ENCODE measurements around the gene DDX55. TPM values are rescaled to one million over a fixed set of nuclear protein-coding genes. Genes with fewer than 3 reads are reported as not detected.

The DDX55 gene
- total and polyA plus RNA-seq, 2 of the 13 experiments (the other 11 are each of a cell fraction or from before 2014, with no cell fraction given): 22.2 to 37.0 TPM

GRCh38 chr12:123601602-123602489 is at the start of gene DDX55 (continued):
- no peak for TF ChIP-seq ZNF280D (CRISPR knock-in tag; IDR thresholded peaks at IDR 0.05)
- peak; percentile 63 for TF ChIP-seq ZBTB26 (CRISPR knock-in tag; IDR thresholded peaks at IDR 0.05; ENCODE audit: borderline replicate concordance)
- TF ChIP-seq SNAPC4 (CRISPR knock-in tag; IDR thresholded peaks at IDR 0.05): peak; percentile 89; the same call in 1 of the 2 replicates
- no peak for TF ChIP-seq NAIF1 (CRISPR knock-in tag; IDR thresholded peaks at IDR 0.05; ENCODE audit: borderline replicate concordance)
- no peak for TF ChIP-seq PRDM15 (CRISPR knock-in tag; IDR thresholded peaks at IDR 0.05)
- 0 out of 2 replicates have a peak, but pooled peaks have one; percentile 69 for TF ChIP-seq PBX3 (CRISPR knock-in tag; IDR thresholded peaks at IDR 0.05; ENCODE audit: borderline replicate concordance)
- peak; percentile 87 for TF ChIP-seq ISL2 (CRISPR knock-in tag; IDR thresholded peaks at IDR 0.05)
- 0 out of 2 replicates have a peak, but pooled peaks have one; percentile 20 for TF ChIP-seq ZNF747 (CRISPR knock-in tag; IDR thresholded peaks at IDR 0.05; ENCODE audit: borderline replicate concordance)
- TF ChIP-seq ZNF770 (CRISPR knock-in tag; IDR thresholded peaks at IDR 0.05): no peak; the same call in 1 of the 2 replicates

All from HepG2 (cell line).